Suppressor macrophage treated with lipopolysaccharide for 1 hour (primary cell): ENCODE data around the gene PSME3IP1.
"Not testable (repeated sequence)": the region's sequence is repeated elsewhere in the genome, so short reads cannot be mapped to it uniquely, and the experiment has no call there.

Experiments
- DNase-seq, 3 donors: peaks; one replicate each; pipeline ENCODE4 v3.0.0-alpha.2; 2020 to 2022

The PSME3IP1 gene, protein sequence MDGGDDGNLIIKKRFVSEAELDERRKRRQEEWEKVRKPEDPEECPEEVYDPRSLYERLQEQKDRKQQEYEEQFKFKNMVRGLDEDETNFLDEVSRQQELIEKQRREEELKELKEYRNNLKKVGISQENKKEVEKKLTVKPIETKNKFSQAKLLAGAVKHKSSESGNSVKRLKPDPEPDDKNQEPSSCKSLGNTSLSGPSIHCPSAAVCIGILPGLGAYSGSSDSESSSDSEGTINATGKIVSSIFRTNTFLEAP

DNA sequence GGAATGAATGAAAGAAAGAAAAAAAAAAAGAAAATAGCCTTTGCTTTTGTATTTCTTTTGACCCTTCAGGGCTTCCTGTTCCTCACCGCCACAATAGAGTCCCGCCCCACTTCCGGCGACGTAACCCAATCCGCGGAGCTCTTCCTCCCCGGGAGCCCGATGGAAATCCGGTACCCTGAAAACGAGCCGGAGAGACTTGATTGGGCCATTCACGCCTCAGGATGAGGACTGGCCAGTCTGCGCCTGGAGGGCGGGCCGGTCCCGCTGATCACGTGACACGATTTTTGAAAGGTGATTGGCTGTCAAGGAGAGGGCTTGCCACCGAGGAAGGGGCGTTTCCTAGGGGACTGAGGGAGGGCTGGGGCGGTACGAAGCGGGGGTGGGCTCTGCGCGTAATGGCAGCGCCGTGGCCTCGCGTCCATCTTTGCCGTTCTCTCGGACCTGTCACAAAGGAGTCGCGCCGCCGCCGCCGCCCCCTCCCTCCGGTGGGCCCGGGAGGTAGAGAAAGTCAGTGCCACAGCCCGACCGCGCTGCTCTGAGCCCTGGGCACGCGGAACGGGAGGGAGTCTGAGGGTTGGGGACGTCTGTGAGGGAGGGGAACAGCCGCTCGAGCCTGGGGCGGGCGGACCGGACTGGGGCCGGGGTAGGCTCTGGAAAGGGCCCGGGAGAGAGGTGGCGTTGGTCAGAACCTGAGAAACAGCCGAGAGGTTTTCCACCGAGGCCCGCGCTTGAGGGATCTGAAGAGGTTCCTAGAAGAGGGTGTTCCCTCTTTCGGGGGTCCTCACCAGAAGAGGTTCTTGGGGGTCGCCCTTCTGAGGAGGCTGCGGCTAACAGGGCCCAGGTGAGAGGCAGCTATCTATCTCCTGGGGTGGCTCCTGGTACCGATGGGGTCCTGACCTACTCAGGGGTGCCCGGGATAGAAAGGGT is at the start of gene PSME3IP1, which contains the start of gene RSPRY1:
TSS of gene PSME3IP1 (minus strand) at position 95 of the 927 bp plus-strand sequence. CDS start 12,185 bp downstream, outside the sequence.
TSS of gene RSPRY1 (plus strand) at position 385 of the 927 bp plus-strand sequence. CDS start 18,330 bp downstream, outside the sequence.
- peak; percentile 98 to 100 (median 100) for DNase-seq

DNA sequence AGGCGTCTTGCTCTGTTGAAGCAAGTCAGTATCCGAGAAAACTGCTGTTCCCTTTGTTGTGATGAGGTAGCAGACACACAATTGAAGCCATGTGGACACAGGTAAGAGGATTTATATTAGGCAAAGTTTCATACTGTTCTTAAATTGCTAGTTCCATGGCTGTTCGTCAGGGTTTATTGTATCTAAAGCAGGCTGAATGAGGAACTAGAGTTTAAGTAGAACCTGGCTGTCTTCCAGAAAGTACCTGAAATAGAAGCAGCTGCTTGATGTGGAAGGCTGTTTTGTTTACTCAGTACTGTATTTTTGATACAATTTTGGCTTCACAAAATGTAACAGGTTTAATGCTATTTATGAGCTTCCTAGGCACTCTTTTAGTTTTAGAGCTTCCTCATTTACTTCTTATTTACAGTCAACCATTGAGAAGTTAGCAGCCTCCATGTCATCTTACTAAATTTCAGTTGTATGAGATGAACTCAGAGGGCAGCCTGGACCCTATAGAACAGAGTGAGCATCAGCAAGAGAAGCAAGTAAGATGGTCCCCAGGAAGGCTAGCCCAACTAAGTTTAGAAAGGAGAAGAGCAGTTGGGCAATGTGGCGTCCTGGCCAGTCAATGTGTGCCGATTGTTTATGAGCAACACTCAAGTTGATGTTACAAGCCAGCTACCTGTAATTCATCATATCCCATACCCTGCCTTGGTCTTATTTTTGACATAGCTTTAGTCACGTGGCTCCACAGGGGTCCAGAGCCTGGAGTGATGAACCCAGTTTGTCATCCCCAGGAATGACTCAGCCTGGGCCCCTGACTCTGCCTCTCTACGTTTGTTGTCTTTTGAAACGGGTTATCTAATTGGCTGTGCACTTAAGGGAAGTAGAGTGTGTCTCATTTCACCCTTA is 49.5 kb upstream of the PSME3IP1 start:
- peak; percentile 67 to 79 (median 74) for DNase-seq

GRCh38 chr16:57234707-57235092 is 48.9 kb upstream of the PSME3IP1 start:
- DNase-seq: no peak

GRCh38 chr16:57233944-57234706 is 48.3 kb upstream of the PSME3IP1 start:
- DNase-seq: no peak

- DNase-seq: no peak
These were observed 46.0 kb upstream of the PSME3IP1 start for GRCh38 chr16:57231821-57232350.

- no peak for DNase-seq
These were observed 43.2 kb upstream of the PSME3IP1 start for GRCh38 chr16:57229079-57229478.

- DNase-seq: no peak
These were observed 41.1 kb upstream of the PSME3IP1 start for GRCh38 chr16:57226701-57227621.

DNA sequence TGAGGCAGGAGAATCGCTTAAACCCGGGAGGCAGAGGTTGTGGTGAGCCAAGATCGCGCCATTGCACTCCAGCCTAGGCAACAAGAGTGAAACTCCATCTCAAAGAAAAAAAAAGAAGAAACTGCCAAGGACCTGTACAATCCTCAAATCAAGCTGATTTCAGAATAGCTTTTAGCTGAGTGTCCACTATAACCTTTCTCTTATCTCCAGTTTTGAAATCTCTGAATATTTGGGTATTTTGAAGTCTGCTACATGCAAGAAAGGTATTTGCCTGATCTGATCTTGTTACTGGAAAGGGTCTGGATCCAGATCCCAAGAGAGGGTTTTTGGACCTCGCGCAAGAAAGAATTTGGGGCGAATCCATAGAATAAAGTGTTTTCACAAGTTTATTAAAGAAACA is 40.1 kb upstream of the PSME3IP1 start:
- no peak for DNase-seq

- DNase-seq: no peak
These were observed 39.0 kb upstream of the PSME3IP1 start for GRCh38 chr16:57224651-57225335.

- no peak for DNase-seq
These were observed 37.2 kb upstream of the PSME3IP1 start for GRCh38 chr16:57223057-57223456.

- peak in 1 of 3 donors; percentile 12 for DNase-seq
These were observed 31.1 kb upstream of the PSME3IP1 start for GRCh38 chr16:57216968-57217367.

DNA sequence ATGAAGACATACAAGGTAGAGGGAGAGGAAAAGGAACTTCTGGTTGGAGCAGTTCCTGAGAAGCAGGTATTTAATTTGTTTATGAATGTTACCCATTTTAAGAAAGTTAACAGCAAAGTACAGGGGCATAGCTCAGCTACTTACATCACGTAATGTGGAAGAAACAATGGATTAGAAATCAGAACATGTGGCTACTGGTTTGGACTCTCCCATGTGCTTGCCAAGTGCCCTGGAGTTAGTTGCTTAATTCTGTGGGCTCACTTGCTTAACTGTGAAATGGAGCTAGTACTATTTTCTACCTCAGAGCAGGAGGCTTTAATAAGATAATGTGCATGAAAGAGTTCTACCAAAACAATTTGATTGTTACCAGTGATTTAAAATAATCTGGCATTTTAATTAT is 27.6 kb upstream of the PSME3IP1 start:
- peak in 1 of 3 donors; percentile 14 for DNase-seq

DNA sequence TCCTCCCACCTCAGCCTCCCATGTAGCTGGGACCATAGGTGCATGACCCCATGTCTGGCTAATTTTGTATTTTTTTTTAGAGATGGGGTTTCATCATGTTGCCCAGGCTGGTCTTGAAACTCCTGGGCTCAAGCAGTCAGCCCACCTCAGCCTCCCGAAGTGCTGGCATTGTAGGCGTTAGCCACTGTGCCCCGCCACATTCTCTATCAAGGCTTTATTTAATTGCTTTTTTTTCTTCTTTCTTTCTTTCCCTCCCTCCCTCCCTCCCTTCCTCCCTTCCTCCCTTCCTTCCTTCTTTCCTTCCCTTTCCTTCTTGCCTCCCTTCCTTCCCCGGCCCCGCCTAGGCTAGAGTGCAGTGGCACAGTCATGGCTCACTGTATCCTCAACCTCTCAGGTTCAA is 23.9 kb upstream of the PSME3IP1 start:
- DNase-seq: no peak

GRCh38 chr16:57208926-57209325 is 23.1 kb upstream of the PSME3IP1 start:
- no peak for DNase-seq

GRCh38 chr16:57204675-57205074 is 18.8 kb upstream of the PSME3IP1 start:
- DNase-seq: no peak

GRCh38 chr16:57203451-57203850 is 17.6 kb upstream of the PSME3IP1 start:
- DNase-seq: no peak

- DNase-seq: no peak
These were observed 16.5 kb upstream of the PSME3IP1 start for GRCh38 chr16:57202095-57202886.

DNA sequence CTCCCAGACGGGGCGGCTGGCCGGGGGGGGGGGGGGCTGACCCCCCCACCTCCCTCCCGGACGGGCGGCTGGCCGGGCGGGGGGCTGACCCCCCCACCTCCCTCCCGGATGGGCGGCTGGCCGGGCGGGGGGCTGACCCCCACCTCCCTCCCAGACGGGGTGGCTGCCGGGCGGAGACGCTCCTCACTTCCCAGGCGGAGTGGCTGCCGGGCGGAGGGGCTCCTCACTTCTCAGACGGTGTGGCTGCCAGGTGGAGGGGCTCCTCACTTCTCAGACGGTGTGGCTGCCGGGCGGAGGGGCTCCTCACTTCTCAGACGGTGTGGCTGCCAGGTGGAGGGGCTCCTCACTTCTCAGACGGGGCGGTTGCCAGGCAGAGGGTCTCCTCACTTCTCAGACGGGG is 15.1 kb upstream of the PSME3IP1 start:
- not testable (repeated sequence) for DNase-seq

GRCh38 chr16:57200321-57200720 is 14.5 kb upstream of the PSME3IP1 start:
- not testable (repeated sequence) for DNase-seq
